Gastroesophageal sphincter (tissue), 3 donors: Measurements from ENCODE around the gene KLF9.

Experiments
- EP300 ChIP-seq: sonication (generic); formaldehyde crosslinking; IDR thresholded peaks from one replicate; pipeline ENCODE4 v1.6.1; 2017; ENCODE audit warnings: antibody characterized with exemption, mild to moderate bottlenecking
- POLR2A ChIP-seq, 2 donors: fragments of 450-650 bp; IDR thresholded peaks; one replicate each; pipeline ENCODE4 v1.6.1; 2017; ENCODE audit warnings: antibody characterized with exemption in 2 of 2, mild to moderate bottlenecking in 2 of 2, moderate library complexity in 1 of 2
- POLR2AphosphoS5 ChIP-seq: sonication (generic); formaldehyde crosslinking; IDR thresholded peaks from one replicate; pipeline ENCODE4 v1.6.1; 2017; ENCODE audit warnings: antibody characterized with exemption
- TF ChIP-seq, protein P1 (sequence below), 4 experiments: fragments of 200-600 bp in 2 of 4; fragments of 450-650 bp in 2 of 4; sonication (generic) in 1 of 4; IDR thresholded peaks; one replicate each; pipeline ENCODE4 v1.5.1; 2017 to 2019; ENCODE audit warnings: antibody characterized with exemption in 4 of 4, mild to moderate bottlenecking in 2 of 4, moderate library complexity in 2 of 4

DNA sequence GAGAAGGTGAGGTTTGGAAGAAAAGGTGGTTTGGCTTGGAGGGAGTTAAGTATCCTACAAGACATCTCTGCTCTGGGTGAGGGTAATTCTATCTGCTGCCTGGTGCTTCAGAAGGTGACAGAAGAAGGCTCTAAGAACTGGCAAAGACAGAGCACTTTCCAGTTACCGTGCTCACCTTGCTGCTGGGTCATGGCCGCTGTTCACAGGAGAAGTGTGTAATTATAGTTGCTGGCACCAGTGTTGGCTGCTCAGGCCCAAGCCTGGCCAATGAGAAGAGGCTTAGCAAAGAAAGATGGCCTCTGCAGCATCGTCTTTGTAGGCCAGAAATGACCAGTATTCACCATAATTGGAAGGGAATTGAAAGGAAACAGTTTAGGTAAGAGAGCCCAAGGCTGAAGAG is 37.9 kb upstream of the KLF9 start:
- TF ChIP-seq EP300 (no peak), POLR2AphosphoS5 (no peak), POLR2A (IDR thresholded peaks at IDR 0.05) (no peak)
- TF ChIP-seq, protein P1, sequence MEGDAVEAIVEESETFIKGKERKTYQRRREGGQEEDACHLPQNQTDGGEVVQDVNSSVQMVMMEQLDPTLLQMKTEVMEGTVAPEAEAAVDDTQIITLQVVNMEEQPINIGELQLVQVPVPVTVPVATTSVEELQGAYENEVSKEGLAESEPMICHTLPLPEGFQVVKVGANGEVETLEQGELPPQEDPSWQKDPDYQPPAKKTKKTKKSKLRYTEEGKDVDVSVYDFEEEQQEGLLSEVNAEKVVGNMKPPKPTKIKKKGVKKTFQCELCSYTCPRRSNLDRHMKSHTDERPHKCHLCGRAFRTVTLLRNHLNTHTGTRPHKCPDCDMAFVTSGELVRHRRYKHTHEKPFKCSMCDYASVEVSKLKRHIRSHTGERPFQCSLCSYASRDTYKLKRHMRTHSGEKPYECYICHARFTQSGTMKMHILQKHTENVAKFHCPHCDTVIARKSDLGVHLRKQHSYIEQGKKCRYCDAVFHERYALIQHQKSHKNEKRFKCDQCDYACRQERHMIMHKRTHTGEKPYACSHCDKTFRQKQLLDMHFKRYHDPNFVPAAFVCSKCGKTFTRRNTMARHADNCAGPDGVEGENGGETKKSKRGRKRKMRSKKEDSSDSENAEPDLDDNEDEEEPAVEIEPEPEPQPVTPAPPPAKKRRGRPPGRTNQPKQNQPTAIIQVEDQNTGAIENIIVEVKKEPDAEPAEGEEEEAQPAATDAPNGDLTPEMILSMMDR (IDR thresholded peaks at IDR 0.05) = no peak
